A673 (cell line): ENCODE measurements around the gene DYNLRB2.

Experiments
- CTCF ChIP-seq: fragments of 300-800, 200-600 bp; sonication (generic); conservative IDR thresholded peaks from 2 replicates; pipeline ENCODE4 v1.5.1; 2017; ENCODE audit warnings: low read depth, mild to moderate bottlenecking, antibody characterized with exemption, low read length, moderate library complexity, mixed read lengths
- EZH2 ChIP-seq: fragments of 200-600 bp; sonication (generic); IDR thresholded peaks from 2 replicates; pipeline ENCODE4 v1.6.1; 2017; ENCODE audit warnings: borderline replicate concordance, low read depth, mild to moderate bottlenecking, mixed read lengths, antibody characterized with exemption, low read length; ENCODE audit not compliant: poor library complexity, severe bottlenecking

- no peak for TF ChIP-seq CTCF
- TF ChIP-seq EZH2, result no peak
Observed at GRCh38 chr16:80585764-80586163, 45.0 kb downstream of the DYNLRB2 start.
